ENCODE data around the gene ARHGAP27. TPM values are rescaled to one million over a fixed set of nuclear protein-coding genes. Genes with fewer than 3 reads are reported as not detected.

ARHGAP27 gene
- total and polyA plus RNA-seq, 2 of the 13 experiments (the other 11 are each of a cell fraction or from before 2014, with no cell fraction given): 15.5 to 18.9 TPM

- TF ChIP-seq ATF5 (CRISPR knock-in tag; IDR thresholded peaks at IDR 0.05; ENCODE audit: low read depth): no peak
- no peak for TF ChIP-seq SPEN (CRISPR knock-in tag; IDR thresholded peaks at IDR 0.05; ENCODE audit: low read depth)
- 0 out of 2 replicates have a peak, but pooled peaks have one; percentile 22 for TF ChIP-seq MXD3 (CRISPR knock-in tag; IDR thresholded peaks at IDR 0.05)
- TF ChIP-seq MTF2 (CRISPR knock-in tag; IDR thresholded peaks at IDR 0.05; ENCODE audit: borderline replicate concordance): no peak
- peak; percentile 80; the same call in 1 of the 2 replicates for TF ChIP-seq KDM2A (CRISPR knock-in tag; IDR thresholded peaks at IDR 0.05; ENCODE audit: borderline replicate concordance, low read depth)
- 0 out of 2 replicates have a peak, but pooled peaks have one; percentile 34 for TF ChIP-seq KLF6 (CRISPR knock-in tag; IDR thresholded peaks at IDR 0.05)
- TF ChIP-seq ZNF274 (CRISPR knock-in tag; IDR thresholded peaks at IDR 0.05): 0 out of 2 replicates have a peak, but pooled peaks have one; percentile 74
- TF ChIP-seq ZNF572 (CRISPR knock-in tag; IDR thresholded peaks at IDR 0.05): no peak
- peak; percentile 47 for TF ChIP-seq XRCC5 (optimal IDR thresholded peaks at IDR 0.05; ENCODE audit: low read length)
- TF ChIP-seq ZNF501 (CRISPR knock-in tag; IDR thresholded peaks at IDR 0.05): no peak
- peak; percentile 59; the same call in 1 of the 2 replicates for TF ChIP-seq IRF2 (CRISPR knock-in tag; IDR thresholded peaks at IDR 0.05)
- no peak for TF ChIP-seq NPAS2 (CRISPR knock-in tag; IDR thresholded peaks at IDR 0.05; ENCODE audit: borderline replicate concordance)
- TF ChIP-seq DNMT1 (CRISPR knock-in tag; IDR thresholded peaks at IDR 0.05): no peak
- no peak for TF ChIP-seq ZNF101 (CRISPR knock-in tag; IDR thresholded peaks at IDR 0.05; ENCODE audit: borderline replicate concordance, low read depth)
- TF ChIP-seq, protein P1, sequence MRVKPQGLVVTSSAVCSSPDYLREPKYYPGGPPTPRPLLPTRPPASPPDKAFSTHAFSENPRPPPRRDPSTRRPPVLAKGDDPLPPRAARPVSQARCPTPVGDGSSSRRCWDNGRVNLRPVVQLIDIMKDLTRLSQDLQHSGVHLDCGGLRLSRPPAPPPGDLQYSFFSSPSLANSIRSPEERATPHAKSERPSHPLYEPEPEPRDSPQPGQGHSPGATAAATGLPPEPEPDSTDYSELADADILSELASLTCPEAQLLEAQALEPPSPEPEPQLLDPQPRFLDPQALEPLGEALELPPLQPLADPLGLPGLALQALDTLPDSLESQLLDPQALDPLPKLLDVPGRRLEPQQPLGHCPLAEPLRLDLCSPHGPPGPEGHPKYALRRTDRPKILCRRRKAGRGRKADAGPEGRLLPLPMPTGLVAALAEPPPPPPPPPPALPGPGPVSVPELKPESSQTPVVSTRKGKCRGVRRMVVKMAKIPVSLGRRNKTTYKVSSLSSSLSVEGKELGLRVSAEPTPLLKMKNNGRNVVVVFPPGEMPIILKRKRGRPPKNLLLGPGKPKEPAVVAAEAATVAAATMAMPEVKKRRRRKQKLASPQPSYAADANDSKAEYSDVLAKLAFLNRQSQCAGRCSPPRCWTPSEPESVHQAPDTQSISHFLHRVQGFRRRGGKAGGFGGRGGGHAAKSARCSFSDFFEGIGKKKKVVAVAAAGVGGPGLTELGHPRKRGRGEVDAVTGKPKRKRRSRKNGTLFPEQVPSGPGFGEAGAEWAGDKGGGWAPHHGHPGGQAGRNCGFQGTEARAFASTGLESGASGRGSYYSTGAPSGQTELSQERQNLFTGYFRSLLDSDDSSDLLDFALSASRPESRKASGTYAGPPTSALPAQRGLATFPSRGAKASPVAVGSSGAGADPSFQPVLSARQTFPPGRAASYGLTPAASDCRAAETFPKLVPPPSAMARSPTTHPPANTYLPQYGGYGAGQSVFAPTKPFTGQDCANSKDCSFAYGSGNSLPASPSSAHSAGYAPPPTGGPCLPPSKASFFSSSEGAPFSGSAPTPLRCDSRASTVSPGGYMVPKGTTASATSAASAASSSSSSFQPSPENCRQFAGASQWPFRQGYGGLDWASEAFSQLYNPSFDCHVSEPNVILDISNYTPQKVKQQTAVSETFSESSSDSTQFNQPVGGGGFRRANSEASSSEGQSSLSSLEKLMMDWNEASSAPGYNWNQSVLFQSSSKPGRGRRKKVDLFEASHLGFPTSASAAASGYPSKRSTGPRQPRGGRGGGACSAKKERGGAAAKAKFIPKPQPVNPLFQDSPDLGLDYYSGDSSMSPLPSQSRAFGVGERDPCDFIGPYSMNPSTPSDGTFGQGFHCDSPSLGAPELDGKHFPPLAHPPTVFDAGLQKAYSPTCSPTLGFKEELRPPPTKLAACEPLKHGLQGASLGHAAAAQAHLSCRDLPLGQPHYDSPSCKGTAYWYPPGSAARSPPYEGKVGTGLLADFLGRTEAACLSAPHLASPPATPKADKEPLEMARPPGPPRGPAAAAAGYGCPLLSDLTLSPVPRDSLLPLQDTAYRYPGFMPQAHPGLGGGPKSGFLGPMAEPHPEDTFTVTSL (CRISPR knock-in tag; IDR thresholded peaks at IDR 0.05; ENCODE audit: borderline replicate concordance): 0 out of 2 replicates have a peak, but pooled peaks have one; percentile 33
- 0 out of 2 replicates have a peak, but pooled peaks have one; percentile 35 for TF ChIP-seq ZNF205 (CRISPR knock-in tag; IDR thresholded peaks at IDR 0.05)
- TF ChIP-seq ZBTB20 (CRISPR knock-in tag; IDR thresholded peaks at IDR 0.05; ENCODE audit: borderline replicate concordance, low read depth): no peak
- TF ChIP-seq RFX1 (IDR thresholded peaks at IDR 0.05): no peak
- peak; percentile 81 for TF ChIP-seq DRAP1 (CRISPR knock-in tag; IDR thresholded peaks at IDR 0.05)
- no peak for TF ChIP-seq ZNF34 (CRISPR knock-in tag; IDR thresholded peaks at IDR 0.05; ENCODE audit: borderline replicate concordance)
- TF ChIP-seq HNRNPK (IDR thresholded peaks at IDR 0.05; ENCODE audit: low read depth, low read length, poor library complexity, severe bottlenecking): peak; percentile 76
- no peak for TF ChIP-seq KLF13 (CRISPR knock-in tag; IDR thresholded peaks at IDR 0.05)
- no peak; the same call in 1 of the 2 replicates for TF ChIP-seq ZNF124 (CRISPR knock-in tag; IDR thresholded peaks at IDR 0.05)
These were observed 902 bp downstream of the ARHGAP27 start (continued) for GRCh38 chr17:45431531-45432404.

Measured in HepG2 (cell line).